ENCODE results near the gene RRP8. TPM values are rescaled to one million over a fixed set of nuclear protein-coding genes. Genes with fewer than 3 reads are reported as not detected.

The RRP8 gene
- total RNA-seq, 1 experiment from 2014 or later, result 17.4 TPM

DNA sequence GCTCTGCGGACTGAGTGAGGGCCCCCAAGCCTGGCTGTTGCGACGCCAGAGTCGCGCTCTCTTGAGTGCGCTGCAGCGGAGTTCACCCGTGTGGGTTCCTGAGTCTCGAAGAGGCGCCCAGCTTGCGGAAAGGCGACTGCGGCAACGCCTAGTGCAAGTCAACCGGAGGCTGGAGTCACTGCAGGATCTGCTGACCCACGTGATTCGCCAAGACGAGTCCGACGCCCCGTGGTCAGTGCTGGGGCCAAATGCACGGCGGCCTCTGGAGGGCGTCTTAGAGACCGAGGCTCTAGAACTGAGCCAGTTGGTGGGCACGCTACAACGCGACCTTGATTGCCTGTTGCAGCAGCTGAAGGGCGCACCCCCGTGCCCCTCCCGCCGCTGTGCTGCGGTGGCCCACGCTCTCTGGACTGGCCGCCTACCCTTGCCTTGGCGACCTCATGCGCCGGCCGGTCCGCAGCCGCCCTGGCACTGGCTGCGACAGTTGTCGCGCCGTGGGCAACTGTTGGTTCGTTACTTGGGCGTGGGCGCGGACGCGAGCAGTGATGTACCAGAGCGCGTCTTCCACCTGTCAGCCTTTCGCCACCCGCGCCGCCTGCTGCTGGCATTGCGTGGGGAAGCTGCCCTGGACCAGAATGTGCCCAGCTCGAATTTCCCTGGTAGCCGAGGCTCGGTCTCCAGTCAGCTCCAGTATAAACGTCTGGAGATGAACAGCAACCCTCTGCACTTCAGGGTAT is 32.6 kb downstream of the RRP8 start:
- H3K9me3 Mint-ChIP-seq (ENCODE audit: low read depth, unreplicated experiment), result no peaks in the 10 kb centered on the region
- H3K4me1 Mint-ChIP-seq (ENCODE audit: low read depth, unreplicated experiment), result no peaks in the 10 kb centered on the region
- no TSS peak for BruUV-seq (replicated peaks)
- no peak overlapping the region for H3K4me3 Mint-ChIP-seq (ENCODE audit: low read depth, unreplicated experiment)
- intact Hi-C loops (cut with micrococcal nuclease; ENCODE audit: unreplicated experiment), result no loop called here
- no peak for TF ChIP-seq CTCF (IDR thresholded peaks at IDR 0.05; ENCODE audit: unreplicated experiment)
- H3K36me3 Mint-ChIP-seq (ENCODE audit: insufficient read depth, unreplicated experiment), result peaks cover 21% of the 10 kb centered on the region
- no peaks in the 10 kb centered on the region for H3K27me3 Mint-ChIP-seq (ENCODE audit: unreplicated experiment)
- CTCF ChIA-PET, result interaction anchor here (0.6 kb wide), 1 partner anchor 1032 kb away, joined by 3 read pairs; no protein-coding TSS in a partner anchor
- no peak for DNase-seq
- no peak overlapping the region for H3K27ac Mint-ChIP-seq (ENCODE audit: unreplicated experiment)

DNA sequence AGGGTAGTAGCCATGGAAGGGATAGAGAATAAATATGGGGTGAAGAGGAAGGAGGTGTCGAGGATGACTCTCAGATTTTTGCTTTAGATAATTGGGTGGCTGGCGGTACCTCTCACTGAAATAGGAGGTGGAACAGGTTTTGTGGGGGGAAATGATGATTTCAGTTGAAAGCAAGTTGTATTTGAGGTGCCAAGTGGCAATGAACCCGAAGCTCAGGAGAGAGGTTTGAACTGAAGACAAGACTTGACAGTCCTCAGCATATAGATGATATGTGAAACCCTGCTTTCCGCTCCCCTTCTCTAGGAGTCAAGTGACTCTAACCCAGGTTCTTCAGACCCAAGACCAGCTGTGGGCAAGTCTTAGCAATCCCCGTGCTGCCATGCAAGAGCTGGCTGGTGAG is 33.7 kb downstream of the RRP8 start:
- Mint-ChIP-seq H3K36me3 (ENCODE audit: insufficient read depth, unreplicated experiment) (peaks cover 21% of the 10 kb centered on the region), H3K27me3 (ENCODE audit: unreplicated experiment) (no peaks in the 10 kb centered on the region), H3K4me1 (ENCODE audit: low read depth, unreplicated experiment) (no peaks in the 10 kb centered on the region), H3K27ac (ENCODE audit: unreplicated experiment) (no peak overlapping the region), H3K4me3 (ENCODE audit: low read depth, unreplicated experiment) (no peak overlapping the region), H3K9me3 (ENCODE audit: low read depth, unreplicated experiment) (no peaks in the 10 kb centered on the region)
- intact Hi-C loops (cut with micrococcal nuclease; ENCODE audit: unreplicated experiment), result no loop called here
- CTCF ChIA-PET, result interaction anchor here (0.9 kb wide), 1 partner anchor 18 kb away, joined by 3 read pairs; no protein-coding TSS in a partner anchor
- TF ChIP-seq CTCF (IDR thresholded peaks at IDR 0.05; ENCODE audit: unreplicated experiment), result no peak
- BruUV-seq (replicated peaks), result no TSS peak
- no peak for DNase-seq

DNA sequence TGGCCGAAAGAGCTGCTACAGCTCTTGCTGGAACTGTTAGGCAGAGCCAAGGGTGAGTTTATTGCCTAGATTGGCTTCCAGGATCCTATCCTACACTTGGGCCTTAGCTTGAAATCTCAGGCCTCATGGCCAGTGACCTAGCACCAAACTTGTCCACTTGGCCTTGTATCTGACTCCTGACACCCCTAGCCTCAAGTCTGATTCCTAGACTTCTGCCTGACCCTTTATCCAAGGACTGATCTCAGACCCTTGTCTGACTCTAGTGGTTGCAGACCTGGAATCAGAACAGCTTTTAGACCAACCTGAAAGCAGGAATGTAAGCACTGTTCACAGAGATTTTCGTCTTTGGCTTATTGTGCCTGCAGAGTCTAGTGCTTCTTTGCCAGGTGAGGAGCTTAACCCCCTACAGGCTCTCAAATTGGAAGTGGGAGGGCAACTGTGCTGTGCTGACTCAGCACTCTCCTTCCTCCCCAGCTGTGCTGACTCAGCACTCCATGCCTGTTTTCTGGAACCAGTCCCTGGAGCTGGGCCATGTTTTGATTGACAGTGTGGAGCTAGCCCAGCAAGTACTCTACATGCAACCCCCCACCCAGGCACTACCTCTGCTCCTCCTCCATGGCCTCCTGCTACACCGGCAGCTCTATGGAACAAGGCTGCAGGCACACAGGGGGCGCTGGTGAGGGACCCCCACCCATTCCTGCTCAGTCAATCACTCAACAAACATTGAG is 35.1 kb downstream of the RRP8 start:
- no peak for TF ChIP-seq CTCF (IDR thresholded peaks at IDR 0.05; ENCODE audit: unreplicated experiment)
- intact Hi-C loops (cut with micrococcal nuclease; ENCODE audit: unreplicated experiment), result no loop called here
- Mint-ChIP-seq H3K4me3 (ENCODE audit: low read depth, unreplicated experiment) (no peak overlapping the region), H3K27me3 (ENCODE audit: unreplicated experiment) (no peaks in the 10 kb centered on the region), H3K27ac (ENCODE audit: unreplicated experiment) (no peak overlapping the region), H3K9me3 (ENCODE audit: low read depth, unreplicated experiment) (no peaks in the 10 kb centered on the region), H3K36me3 (ENCODE audit: insufficient read depth, unreplicated experiment) (peaks cover 21% of the 10 kb centered on the region), H3K4me1 (ENCODE audit: low read depth, unreplicated experiment) (no peaks in the 10 kb centered on the region)
- DNase-seq, result no peak
- no TSS peak for BruUV-seq (replicated peaks)
- CTCF ChIA-PET, result interaction anchor here (0.5 kb wide), 1 partner anchor 88 kb away, joined by 3 read pairs; no protein-coding TSS in a partner anchor

GRCh38 chr11:6567371-6567745 is 36.1 kb downstream of the RRP8 start:
- no peak for TF ChIP-seq CTCF (IDR thresholded peaks at IDR 0.05; ENCODE audit: unreplicated experiment)
- no peak for DNase-seq
- intact Hi-C loops (cut with micrococcal nuclease; ENCODE audit: unreplicated experiment), result no loop called here
- Mint-ChIP-seq H3K36me3 (ENCODE audit: insufficient read depth, unreplicated experiment) (peaks cover 21% of the 10 kb centered on the region), H3K27ac (ENCODE audit: unreplicated experiment) (no peak overlapping the region), H3K9me3 (ENCODE audit: low read depth, unreplicated experiment) (no peaks in the 10 kb centered on the region), H3K4me1 (ENCODE audit: low read depth, unreplicated experiment) (no peaks in the 10 kb centered on the region), H3K27me3 (ENCODE audit: unreplicated experiment) (no peaks in the 10 kb centered on the region), H3K4me3 (ENCODE audit: low read depth, unreplicated experiment) (no peak overlapping the region)
- CTCF ChIA-PET, result no interaction called here
- BruUV-seq (replicated peaks), result no TSS peak

All from Calu3 (cell line).